GM12875 (cell line): Measurements from ENCODE around the gene FEN1.

ENCODE experiments used
- H3K4me3 ChIP-seq: one replicate; pipeline ENCODE4 v1.5.1; 2011; ENCODE audit warnings: low read depth, low read length, control low read depth
- CTCF ChIP-seq: IDR thresholded peaks from 2 replicates; pipeline ENCODE4 v1.5.1; 2011; ENCODE audit warnings: low read depth, mild to moderate bottlenecking, control low read depth, inconsistent platforms, low read length, moderate library complexity, borderline replicate concordance; ENCODE audit not compliant: insufficient read depth

The FEN1 gene

GRCh38 chr11:61752925-61753521 lies 39.7 kb upstream of the FEN1 start:
- no peak overlapping the region for H3K4me3 ChIP-seq
- TF ChIP-seq CTCF, result no peak

GRCh38 chr11:61753672-61754071 lies 39.0 kb upstream of the FEN1 start:
- H3K4me3 ChIP-seq, result no peak overlapping the region
- TF ChIP-seq CTCF, result no peak

GRCh38 chr11:61754534-61755482 lies 37.9 kb upstream of the FEN1 start:
- no peak for TF ChIP-seq CTCF

GRCh38 chr11:61756147-61756451 lies 36.6 kb upstream of the FEN1 start:
- no peak for TF ChIP-seq CTCF
- no peak overlapping the region for H3K4me3 ChIP-seq

More at GRCh38 chr11:61754534-61755482, 37.9 kb upstream of the FEN1 start:
- no peak overlapping the region for H3K4me3 ChIP-seq

GRCh38 chr11:61756452-61757212 lies 36.1 kb upstream of the FEN1 start:
- no peak for TF ChIP-seq CTCF
- H3K4me3 ChIP-seq, result no peak overlapping the region

GRCh38 chr11:61757213-61757862 lies 35.4 kb upstream of the FEN1 start:
- H3K4me3 ChIP-seq, result no peak overlapping the region
- no peak for TF ChIP-seq CTCF
